SW 1271 (cell line): Measurements from ENCODE around the gene KIF3C.
"Not testable (repeated sequence)": the region's sequence is repeated elsewhere in the genome, so short reads cannot be mapped to it uniquely, and the experiment has no call there.

ENCODE experiments used
- DNase-seq, 2 experiments: peaks; one replicate each; lab custom pipeline; 2025; lab: John Stamatoyannopoulos, UW

The KIF3C gene

DNA sequence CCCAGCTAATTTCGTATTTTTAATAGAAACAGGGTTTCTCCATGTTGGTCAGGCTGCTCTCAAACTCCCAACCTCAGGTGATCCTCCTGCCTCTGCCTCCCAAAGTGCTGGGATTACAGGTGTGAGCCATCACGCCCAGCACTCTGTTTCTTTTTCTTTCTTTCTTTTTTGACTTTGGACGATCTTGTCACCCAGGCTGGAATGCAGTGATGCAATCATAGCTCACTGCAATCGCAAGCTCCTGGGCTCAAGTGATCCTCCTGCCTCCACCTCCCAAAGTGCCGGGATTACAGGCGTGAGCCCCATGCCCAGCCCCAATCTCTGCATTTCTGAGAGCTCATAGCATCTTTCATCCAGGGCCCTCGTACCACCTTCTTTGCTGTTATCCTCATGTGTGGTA is 17.1 kb upstream of the KIF3C start:
- DNase-seq = not testable (repeated sequence)

DNA sequence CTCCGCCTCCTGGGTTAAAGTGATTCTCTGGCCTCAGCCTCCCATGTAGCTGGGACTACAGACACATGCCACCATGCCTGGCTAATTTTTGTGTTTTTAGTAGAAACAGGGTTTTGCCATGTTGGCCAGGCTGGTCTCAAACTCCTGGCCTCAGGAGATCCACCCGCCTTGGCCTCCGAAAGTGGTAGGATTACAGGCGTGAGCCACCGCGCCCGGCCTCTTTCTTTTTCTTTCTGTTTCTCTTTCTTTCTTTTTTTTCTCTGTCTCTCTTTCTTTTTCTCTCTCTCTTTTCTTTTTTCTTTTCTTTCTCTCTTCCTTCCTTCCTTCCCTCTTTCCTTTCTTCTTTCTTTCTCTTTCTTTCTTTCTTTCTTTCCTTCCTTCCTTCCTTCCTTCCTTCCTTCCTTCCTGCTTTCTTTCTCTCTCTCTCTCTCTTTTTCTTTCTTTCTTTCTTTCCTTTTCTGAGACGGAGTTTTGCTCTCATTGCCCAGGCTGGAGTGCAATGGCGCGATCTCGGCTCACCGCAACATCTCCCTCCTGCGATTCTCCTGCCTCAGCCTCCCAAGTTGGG is 16.6 kb upstream of the KIF3C start:
- DNase-seq = not testable (repeated sequence)

DNA sequence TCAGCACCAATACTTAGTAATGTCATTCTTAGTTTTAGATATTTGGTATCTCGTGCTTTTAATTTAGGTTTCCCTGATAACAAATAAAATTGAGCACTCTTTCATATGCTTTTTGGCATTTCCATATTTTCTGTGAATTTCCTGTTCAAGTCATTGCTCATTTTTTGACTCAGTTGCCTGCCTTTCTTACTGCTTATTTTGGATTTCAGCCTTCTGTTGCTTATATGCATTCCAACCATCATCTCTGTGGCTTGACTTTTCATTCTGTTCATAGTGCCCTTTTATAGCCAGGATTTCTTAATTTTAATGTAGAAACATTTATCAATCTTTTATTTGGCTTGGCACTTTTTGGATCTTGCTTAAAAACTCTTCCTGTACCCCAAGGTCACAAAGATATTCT is 14.5 kb upstream of the KIF3C start:
- DNase-seq = no peak

DNA sequence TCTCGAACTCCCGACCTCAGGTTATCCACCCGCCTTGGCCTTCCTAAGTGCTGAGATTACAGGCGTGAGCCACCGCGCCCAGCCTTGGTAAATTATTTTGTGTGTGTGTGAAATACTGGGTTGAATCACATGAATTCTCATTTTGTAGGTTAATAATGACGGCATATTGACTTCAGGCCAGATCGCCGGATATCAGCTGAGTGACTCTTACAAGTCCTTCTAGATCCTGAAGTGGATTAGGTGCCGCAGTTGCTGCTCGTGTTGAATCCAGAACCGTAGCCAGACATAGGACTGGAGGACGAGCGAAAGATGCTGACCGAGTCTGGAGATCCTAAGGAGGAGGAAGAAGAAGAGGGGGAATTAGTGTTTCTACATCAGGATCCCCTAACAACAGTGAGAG is 12.2 kb upstream of the KIF3C start:
- no peak for DNase-seq

DNA sequence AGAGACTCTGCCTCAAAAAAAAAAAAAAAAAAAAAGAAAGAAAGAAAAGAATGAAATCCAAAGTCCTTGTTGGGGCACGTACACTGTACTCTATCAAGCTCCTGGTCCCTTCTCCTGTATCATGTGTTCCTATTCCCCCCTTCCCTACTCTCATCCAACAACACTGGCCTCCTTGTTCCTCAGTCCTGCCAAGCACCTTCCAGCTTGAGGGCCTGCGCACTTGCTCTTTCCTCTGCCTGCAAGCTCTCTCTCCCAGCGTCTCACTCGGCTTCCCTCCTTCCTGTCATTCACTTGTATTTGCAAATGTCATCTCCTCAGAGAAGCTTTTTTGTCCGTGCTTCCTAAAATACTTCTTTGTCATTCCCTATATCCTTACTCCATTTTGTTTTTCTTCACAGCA is 10.8 kb upstream of the KIF3C start:
- no peak for DNase-seq

DNA sequence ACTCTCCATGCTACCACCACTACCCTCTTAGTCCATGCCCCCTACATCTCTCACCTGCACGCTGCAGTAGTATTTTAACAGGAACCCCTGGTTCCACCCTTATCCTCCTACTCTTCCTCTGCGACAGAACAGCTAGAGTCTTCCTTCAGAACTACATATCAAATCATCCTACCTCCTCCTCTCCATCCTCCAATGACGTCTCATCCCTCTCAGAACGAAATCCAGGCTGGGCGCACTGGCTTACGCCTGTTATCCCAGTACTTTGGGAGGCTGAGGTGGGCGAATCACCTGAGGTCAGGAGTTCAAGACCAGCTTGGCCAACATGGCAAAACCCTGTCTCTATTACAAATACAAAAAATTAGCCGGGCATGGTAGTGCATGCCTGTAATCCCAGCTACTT is 10.3 kb upstream of the KIF3C start:
- no peak for DNase-seq

DNA sequence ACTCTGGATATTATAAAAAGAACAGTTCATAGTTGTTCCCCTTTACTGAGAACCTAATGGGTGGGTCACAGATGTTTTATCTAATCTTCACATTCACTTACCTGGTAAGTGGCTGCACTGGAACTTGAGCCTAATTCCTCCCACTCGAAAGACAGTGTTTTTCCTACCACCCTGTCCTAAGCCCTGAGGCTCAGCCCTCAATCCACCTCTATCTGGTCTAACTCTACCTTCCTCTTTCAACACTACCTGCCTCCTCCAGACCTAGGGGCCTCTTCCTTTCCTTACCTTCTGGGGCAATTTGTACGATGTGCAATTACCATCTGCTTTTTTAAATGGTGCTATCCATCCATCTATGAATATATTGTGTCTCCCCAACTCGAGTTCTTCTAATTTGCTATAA is 9.7 kb upstream of the KIF3C start:
- no peak for DNase-seq

DNA sequence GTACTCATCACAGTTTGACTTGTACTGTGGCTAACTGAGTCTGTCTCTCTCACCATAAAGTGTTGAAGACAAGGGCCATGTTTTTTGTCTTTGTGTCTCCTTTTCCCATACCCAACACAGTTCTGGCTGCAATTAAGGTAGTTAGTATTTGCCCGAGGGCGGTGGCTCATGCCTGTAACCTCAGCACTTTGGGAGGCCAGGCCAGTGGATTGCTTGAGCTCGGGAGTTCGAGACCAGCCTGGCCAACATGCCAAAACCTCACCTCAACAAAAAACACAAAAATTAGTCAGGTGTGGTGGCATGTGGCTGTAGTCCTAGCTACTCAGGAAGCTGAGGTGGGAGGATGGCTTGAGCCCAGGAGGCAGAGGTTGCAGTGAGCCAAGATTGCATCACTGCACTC is 6.9 kb upstream of the KIF3C start:
- DNase-seq = no peak

DNA sequence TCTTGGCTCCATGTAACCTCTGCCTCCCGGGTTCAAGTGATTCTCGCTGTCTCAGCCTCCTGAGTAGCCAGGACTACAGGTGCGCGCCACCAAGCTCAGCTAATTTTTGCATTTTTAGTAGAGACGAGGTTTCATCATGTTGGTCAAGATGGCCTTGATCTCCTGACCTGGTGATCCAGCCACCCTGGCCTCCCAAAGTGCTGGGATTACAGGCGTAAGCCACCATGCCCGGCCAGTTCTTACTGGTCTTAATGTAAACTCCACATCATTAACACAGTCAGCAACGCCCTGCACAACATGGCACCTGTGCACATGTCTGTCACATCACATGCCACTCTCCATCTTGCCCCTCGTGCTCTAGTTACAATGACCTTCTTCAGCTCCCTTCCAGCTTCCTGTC is 5.8 kb upstream of the KIF3C start:
- DNase-seq = no peak

DNA sequence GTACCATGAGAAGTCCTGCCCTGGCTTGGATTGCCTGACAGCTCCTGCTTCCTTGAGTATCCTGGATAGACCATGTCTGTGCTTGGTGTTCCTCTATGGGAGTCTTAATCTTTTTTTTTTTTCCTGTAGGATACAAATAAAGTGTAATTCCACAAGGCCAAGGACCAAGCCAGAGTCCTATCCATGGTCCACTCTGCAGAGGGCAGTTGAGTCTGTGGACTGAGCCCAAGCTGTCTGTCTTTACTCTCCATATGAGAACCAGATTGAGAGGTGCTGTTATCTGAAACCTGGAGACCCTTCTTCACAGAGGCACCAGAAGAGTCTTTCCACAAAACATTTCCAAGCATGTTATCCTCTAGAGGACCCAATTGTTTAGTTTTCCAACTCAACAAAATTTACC is 1.4 kb upstream of the KIF3C start:
- no peak for DNase-seq

DNA sequence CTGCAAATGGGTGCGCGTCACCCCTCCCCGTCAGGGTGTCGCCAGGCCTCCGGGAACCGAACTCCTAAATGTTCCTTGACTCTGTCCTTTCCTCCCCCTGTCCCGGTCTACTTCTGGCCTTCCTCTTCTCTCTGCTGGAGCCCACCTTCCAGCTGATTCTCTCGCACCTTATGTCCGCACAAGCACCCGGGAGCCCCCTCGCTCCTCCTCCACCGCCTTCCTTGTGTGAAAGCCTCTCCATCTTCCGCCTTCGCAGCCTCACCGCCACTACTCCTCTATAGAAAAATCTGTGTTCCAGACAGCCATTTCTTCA is 627 bp upstream of the KIF3C start:
- DNase-seq = no peak

DNA sequence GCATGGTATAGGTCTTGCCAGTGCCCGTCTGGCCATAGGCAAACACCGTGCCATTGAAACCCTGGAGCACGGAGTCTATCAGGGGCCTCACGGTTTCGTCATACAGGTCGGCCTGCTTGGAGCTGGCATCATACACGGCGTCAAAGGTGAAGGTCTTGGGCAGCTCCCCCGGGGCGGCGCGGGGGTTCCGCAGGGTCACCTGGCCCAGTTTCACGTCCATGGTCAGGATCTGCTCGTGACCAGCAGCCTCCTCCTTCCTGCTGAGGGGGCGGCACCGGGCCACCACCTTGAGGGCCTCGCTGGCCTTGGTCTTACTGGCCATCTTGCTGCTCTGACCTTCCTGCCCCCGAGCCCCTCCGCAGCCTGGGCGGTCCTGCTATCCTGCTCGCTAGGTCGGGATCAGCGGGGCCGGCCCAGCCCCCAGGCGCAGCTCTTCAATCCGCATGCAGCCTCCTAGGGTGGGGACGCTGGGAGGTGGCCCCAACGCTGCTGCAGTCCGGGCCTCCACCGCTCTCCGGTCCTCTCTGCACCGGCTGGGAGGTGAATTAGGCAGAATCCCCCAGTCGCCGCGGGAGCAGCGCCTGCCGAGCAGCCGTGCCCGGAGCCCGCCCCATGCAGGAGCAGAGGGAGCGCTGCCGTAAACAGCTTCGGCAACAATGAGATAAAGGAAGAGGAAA is 563 bp downstream of the KIF3C start:
- DNase-seq = no peak

DNA sequence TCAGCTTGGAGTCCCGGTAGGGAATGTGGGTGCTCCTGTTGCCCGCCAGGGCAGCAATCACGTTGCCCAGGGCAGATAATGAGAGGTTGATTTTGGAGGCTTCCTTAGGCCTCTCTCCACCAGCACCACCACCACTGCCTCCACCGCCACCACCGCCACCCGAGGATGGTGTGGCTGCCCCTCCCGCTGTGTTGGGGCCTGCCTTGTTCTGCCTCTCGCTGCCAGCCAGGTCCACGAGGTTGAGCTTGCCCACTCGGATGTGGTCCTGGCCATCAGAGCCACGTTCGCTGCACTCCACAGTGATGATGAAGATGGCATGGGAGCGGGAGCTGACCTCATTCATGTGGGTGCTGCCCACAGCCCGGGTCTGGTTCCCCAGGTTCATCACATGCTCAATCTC is 1.3 kb downstream of the KIF3C start:
- DNase-seq = no peak

DNA sequence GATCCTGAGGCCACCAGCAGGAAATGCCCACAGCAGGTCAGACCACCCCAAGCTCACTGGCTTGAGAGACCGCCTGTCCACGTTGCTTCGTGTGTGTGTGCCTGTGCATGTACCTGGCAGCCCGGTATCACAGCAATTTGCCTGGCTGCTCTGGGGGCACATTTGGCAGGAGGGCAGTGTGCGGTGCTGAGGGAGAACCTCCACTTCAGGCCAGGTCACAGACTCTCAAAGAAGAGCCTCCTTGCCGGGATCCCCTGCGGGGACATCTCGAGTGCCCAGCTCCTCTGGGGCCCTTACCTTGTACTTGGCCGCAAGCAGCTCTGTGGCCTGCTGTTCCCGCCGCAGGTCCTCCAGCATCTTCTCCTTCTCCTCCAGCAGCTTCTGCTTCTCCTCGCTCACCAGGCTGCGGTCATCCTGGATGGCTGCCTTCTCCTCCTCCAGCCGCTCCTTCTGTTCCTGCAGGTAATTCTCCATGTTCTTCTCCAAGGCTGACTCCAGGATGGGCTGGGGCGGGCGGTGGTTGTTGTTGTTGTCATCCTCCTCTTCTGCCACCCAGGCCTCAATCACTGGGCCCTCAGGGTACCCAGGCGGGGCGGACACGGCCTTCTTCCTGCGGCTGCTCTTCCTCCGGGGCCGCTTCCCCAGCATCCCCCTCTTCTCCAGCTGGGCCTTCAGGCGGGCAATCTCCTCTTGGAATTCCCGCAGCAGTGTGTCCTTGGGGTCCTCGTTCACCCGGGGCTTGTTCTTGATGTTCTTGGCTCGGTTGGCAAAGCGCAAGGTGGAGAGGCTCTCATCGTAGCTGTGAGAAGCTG is 2.0 kb downstream of the KIF3C start:
- DNase-seq = no peak

DNA sequence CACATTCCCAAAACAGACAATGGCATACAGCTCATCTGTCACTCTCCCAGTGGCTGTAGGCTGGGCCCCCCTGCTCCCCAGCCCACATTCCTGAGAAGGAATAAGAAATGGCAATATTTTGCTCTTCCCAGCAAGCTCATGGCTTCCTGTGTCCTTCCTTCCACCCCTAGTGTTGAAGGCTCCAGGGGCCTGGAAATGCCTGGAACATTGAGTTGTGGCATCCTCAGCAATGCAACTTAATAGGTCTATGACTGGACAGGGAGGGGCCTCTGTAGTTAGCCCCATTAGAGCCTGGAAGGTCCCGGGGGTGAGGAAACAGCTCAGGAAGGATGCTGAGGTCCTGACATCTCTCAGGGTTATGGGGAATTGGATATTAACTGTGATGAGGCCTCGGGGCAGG is 3.3 kb downstream of the KIF3C start:
- DNase-seq = no peak

DNA sequence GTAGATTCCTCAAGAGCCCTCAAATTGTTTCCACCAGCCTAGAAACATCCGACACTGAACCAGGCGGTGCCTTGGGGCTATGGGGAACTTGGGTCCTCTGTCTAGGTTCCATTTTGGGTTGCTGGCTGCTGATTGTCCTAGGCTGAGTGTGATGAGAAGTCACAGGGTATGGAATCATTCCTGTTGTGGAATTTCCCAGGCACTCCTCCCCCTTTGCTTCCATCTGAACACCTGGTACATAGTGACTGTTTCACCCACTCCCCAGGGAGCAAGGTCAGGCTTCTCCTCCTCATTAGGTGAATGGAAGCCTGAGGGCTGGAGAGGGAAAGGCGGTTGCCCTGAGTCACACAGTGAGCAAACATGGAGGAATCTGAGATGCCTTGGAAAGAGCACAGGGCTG is 4.5 kb downstream of the KIF3C start:
- DNase-seq = peak in 1 of 2 experiments; percentile 23

DNA sequence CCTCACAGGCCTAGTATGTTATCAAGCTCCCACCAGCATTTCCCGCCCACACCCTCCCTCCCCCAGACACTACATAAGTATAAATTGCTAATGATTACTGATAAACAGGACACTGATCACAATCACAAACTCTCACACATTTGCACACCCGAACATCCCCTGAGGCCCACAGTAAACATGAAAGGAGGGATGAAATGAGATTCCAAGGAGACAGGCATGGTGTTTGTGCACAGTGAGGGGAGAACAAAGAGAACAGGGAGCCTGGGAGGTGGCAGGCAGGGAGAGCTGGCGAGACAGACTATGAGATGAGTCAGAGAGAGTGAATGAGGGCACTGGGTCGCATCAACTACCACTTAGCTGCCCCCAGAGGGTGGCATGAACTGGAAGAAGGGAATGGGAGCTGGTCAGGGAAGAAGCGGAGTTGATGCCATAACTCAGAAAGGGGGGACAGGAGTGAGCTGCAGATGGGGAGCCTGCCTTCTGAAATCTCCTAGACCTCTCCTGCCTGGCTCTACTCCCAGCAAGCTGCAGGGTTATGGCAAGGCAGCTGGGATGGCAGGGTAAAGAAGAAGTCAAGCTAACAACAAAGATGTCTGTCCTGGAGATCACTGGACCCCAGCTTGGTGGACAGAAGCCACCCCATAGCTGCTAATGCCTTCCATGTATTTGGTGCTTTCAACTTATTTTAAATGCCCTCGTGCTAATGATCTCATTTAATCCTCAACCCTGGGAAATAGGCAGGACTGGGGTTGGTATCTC is 5.1 kb downstream of the KIF3C start:
- no peak for DNase-seq

DNA sequence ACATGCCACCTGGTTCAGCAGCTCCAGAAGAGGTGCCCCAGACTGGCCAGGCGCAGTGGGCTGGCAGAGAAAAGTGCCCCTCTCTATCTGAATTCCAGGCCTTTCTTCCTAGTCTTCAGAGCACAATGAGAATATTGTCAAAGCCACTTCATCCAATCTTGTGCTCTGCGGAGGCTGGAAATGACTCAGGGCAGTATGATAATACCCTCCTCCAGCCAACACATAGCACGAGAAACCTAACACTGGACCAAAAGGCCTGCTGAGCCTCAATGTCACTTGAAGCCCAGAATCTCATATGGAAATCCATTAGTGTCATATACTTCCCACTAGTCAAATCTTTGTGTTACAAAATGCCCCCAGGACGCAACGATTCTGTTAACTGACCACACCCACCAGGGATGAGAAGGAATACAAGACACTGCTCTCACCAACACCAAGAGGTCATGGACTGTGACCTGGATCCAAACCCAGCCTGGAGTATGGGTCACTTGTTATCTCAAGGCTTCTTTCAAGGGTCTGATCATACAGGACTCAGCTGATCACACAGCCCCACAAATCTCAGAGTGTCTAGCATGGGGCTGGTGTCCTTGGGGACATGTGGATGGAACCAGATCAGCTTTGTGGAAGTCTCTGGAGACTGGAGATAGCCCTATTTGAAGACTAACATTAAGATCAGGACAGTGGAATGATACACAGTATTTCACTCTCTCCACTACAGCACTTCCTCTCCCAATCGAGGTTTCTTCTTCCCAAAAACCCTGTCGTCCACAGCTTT is 10.1 kb downstream of the KIF3C start:
- DNase-seq = no peak

DNA sequence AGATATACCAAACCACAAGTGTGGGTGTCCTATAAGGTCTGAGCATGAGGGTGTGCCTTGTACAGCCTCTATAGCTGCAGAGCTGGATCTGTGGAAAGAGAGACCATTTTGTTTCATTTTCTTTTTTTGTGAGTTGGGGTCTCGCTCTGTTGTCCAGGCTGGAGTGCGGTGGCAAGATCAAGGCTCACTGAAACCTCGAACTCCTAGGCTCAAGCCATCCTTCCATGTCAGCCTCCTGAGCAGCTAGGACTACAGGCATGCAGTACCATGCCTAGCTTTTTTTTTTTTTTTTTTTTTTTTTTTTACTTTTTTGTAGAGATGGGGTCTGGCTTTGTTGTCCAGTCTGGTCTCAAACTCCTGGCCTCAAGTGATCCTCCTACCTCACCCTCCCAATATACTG is 10.7 kb downstream of the KIF3C start:
- no peak for DNase-seq

DNA sequence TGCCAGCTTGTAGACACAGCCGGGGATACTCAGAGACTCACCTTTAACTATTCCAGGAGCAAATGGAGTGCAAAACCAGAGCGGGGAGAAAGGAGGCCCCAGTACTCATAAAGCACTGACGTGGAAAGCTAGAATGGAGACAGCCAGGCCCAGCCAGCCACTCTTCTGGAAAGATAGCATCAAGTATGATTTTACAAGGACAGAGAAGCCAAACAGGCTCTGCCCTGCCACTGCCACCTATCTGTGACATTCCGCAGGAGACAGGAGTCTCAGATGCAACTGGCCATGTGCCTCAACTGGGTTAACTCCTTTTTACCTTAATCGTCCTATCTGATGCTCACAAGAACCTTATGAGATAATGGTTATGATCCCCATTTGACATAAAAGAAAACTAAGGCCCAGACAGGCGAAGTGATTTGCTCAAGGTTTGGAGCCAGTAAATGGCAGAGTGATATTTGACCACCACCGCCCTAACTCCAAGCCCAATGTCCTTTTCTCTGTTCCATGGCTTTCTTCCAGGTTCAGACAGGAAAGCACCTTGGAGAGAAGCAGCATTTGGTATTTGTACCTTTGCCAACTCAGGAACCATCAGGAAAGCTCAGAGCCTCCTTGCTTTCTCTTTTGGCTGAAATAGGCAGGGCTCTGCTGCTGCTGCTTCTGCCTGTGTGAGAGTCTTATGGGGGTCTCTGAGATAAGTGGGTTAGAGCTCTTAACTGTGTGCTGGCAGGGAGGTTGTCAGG is 15.6 kb downstream of the KIF3C start:
- DNase-seq = no peak

DNA sequence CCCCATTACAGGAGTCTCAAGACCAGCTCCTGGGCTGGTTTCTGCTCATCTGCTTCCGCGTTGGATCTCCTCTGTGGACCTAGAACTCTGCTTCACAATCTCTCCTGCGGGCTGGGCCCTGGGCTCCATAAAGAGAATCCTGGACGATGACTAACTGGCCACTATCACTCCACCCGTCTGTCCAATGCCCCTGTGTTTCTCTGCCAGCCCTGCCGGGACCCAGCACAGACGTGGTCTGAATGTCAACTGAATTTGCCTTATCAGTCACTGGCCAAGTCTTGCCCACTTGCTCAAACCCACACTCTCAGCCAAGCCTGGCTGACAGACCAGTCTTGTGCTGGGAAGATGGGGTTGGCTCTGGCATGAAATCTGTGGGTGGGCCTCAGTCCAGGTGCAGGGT is 17.4 kb downstream of the KIF3C start:
- no peak for DNase-seq
